NCI-H345 treated with DMSO at 0.1 percent for 48 hours (cell line): ENCODE results near the gene SCAMP2.
"Not testable (repeated sequence)": the region's sequence is repeated elsewhere in the genome, so short reads cannot be mapped to it uniquely, and the experiment has no call there.

Source experiments
- DNase-seq: peaks from one replicate; lab custom pipeline; 2025; ENCODE audit not compliant: unreplicated experiment; lab: John Stamatoyannopoulos, UW

Gene SCAMP2

GRCh38 chr15:74890665-74890960 lies 17.4 kb upstream of the SCAMP2 start:
- no peak for DNase-seq

- DNase-seq = peak; percentile 67
Observed at GRCh38 chr15:74889883-74890664, 16.9 kb upstream of the SCAMP2 start, which contains the start of gene MPI. TSS of gene MPI (plus strand) at chr15:74890042. CDS start at chr15:74890074, 32 bp downstream.

DNA sequence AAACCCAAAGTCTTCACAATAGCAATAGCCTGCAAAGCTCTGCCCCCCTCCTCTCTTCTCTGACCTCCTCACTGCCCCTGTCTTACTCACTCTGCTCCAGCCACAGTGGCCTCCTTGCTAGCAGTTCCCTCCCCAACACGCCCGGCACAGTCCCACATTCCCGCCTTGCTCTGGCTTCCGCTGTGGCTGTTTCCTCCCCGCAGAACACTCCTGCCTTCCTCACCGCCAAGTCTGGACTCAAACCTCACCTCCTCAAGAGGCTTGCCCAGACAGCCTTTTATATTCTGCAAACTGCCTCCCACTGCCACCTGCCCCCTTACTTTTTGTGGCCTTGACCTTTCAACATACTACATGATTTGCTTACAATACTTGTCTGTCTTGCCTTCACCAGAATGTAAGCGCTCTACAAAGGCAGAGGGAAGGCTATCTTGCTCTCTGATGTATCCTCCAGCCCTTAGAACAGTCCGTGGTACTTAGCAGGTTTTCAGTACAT lies 16.3 kb upstream of the SCAMP2 start:
- DNase-seq = no peak

GRCh38 chr15:74888716-74889115 lies 15.6 kb upstream of the SCAMP2 start:
- DNase-seq = no peak

- DNase-seq = not testable (repeated sequence)
Observed at GRCh38 chr15:74887537-74888193, 14.5 kb upstream of the SCAMP2 start.

GRCh38 chr15:74885461-74885860 lies 12.3 kb upstream of the SCAMP2 start:
- no peak for DNase-seq

GRCh38 chr15:74884428-74885223 lies 11.5 kb upstream of the SCAMP2 start:
- no peak for DNase-seq

DNA sequence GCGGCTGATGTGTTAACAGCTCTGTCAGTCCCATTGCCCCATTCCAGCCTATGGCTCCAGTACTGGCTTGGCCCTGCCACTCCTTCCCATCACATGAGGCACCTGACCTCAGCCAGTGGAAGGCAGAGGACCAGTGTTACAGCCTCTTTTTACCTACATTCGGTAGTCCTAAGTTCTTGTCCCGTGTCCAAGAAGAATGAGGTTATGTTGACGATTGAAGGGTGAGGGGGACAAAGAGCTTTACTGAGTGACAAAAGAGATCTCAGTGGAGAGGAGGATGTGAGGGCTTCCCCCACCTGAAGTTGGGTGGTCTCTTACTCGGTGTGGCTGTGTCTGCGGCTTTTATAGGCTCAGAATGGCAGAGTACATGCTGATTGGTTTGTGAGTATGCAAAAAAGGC lies 9.4 kb upstream of the SCAMP2 start:
- DNase-seq = no peak

DNA sequence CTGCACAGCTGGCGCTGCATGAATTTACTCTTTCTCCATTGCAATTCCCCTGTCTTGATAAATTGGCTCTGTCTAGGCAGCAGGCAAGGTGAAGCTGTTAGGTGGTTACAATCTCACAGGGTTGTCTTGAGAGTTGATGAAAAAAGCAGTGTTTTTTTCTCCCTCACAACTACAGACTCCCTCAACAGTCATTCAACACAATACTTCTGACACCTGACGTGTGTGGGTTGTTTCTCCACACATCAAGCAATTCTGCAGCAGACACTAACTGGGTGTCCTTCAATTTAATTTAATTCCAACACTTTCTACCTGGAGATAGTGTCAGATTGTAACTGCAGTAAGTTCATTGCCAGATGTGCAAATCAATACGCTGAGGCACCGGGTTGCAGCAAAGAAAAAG lies 5.1 kb upstream of the SCAMP2 start:
- DNase-seq = no peak

DNA sequence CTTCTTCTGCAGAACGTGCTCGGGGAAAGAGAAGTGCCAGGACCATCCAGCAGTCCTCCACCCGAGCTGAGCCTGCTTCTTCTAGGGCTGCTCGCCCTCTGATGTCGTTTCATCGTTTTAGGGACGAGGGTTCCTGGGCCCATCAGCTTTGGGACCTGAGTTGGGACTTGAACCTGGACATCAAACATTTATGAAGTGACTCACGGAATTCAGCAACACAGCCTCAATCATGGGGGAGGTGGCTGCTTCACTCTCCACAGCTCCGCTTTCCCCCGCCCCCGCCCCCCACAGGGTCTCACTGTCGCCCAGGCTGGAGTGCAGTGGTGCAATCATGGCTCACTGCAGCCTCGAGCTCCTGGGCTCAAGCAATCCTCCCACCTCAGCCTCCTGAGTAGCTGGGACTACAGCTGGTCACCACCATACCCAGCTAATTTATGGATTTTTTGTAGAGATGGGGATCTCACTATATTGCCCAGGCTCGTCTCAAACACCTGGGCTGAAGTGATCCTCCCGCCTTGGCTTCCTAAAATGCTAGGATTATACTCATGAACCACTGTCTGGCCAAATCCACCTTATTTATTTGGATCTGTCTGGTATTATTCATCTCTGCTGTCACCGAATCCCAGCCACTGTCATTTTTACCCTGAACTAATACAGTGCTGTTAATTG lies 725 bp upstream of the SCAMP2 start:
- no peak for DNase-seq

GRCh38 chr15:74872702-74873035 lies 496 bp downstream of the SCAMP2 start:
- no peak for DNase-seq

GRCh38 chr15:74870436-74871215 lies 2.5 kb downstream of the SCAMP2 start:
- no peak for DNase-seq

DNA sequence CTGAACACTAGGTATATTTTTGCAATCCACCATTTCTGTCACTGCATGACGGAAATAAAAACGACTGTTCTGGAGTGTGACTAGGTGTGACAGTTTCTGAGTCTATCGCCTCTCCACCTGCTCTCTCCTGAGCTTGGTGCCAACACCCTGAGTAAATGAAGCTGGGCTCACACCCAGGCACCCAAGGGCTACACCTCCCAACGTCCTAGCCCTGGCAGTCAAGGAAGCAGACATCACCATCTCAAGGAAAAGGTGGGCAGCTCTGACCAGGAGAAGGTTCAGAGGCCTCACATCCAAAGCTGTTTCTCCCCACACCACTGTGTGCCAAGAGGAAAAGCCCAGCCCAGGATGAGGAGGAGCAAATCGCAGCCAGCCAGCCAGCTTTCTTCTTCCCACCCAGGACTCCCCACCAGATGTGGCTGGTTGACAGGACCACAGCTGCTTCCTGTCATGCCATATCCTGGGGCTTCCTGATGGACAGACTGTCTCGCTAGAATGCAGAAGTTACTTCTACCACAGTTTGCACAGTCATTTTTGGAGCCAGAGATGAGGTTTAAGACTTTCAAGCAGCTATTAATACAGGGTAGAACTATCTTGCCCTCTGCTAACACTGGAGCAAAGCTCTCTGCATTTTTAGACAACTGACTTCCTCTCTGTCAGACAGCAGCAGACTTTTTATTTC lies 3.3 kb downstream of the SCAMP2 start:
- no peak for DNase-seq

- DNase-seq = no peak
Observed at GRCh38 chr15:74869372-74869725, 3.8 kb downstream of the SCAMP2 start.

GRCh38 chr15:74868059-74868458 lies 5.1 kb downstream of the SCAMP2 start:
- no peak for DNase-seq

GRCh38 chr15:74867466-74868038 lies 5.6 kb downstream of the SCAMP2 start:
- no peak for DNase-seq

GRCh38 chr15:74866090-74866489 lies 7.1 kb downstream of the SCAMP2 start:
- DNase-seq = no peak

DNA sequence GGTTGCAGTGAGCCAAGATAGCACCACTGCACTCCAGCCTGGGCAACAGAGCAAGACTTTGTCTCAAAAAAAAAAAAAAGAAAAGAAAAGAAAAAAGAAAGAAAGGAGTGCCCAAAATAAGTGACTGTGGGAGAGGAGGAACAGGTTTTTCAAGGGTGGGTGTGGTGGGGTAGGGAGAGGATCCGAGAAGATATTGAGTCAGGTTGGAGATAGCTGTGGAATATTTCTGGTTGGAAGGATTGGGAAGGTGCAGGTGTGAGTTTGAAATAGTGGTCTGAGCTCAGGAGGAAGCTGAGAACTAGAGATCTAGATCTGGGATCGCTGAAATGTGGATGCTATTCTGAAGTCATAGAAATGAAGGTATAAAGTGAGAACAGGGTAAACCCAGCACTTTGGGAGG lies 7.8 kb downstream of the SCAMP2 start:
- DNase-seq = no peak

- DNase-seq = no peak
Observed at GRCh38 chr15:74864296-74864695, 8.9 kb downstream of the SCAMP2 start.
